ENCODE data around the gene NPW. TPM values are rescaled to one million over a fixed set of nuclear protein-coding genes. Genes with fewer than 3 reads are reported as not detected.

Gene NPW
- total and polyA plus RNA-seq, 9 of the 15 experiments (the other 6 are each of a cell fraction or from before 2014, with no cell fraction given), result 0.14 to 4.0 (median 2.6) TPM; not detected in 4

DNA sequence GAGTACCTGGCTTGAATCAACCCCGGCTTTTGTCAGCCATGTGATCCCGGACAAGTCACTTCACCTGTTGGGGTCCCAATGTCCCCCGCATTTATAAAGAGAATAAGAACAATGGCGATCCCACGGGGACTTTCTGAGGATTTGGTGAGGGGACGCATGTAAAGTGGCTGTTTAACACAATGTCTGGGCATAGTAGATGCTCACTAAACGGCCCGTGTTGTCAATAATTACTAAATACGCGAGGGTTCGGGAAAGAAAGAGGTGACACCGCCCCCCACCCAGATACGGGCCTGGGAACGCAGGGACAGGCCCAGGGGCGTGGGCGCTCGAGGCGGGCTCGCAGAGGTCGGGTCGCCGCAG lies 28.0 kb upstream of the NPW start (continued):
- TF ChIP-seq, protein P1, sequence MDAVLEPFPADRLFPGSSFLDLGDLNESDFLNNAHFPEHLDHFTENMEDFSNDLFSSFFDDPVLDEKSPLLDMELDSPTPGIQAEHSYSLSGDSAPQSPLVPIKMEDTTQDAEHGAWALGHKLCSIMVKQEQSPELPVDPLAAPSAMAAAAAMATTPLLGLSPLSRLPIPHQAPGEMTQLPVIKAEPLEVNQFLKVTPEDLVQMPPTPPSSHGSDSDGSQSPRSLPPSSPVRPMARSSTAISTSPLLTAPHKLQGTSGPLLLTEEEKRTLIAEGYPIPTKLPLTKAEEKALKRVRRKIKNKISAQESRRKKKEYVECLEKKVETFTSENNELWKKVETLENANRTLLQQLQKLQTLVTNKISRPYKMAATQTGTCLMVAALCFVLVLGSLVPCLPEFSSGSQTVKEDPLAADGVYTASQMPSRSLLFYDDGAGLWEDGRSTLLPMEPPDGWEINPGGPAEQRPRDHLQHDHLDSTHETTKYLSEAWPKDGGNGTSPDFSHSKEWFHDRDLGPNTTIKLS (IDR thresholded peaks at IDR 0.05; ENCODE audit: borderline replicate concordance, low read depth), result no peak
- TF ChIP-seq ZKSCAN1 (IDR thresholded peaks at IDR 0.05; ENCODE audit: low read depth, low read length) (no peak), SREBF2 (CRISPR knock-in tag; IDR thresholded peaks at IDR 0.05) (no peak), EGR1 (conservative IDR thresholded peaks at IDR 0.05) (no peak), ATF6 (CRISPR knock-in tag; IDR thresholded peaks at IDR 0.05) (no peak), PTRF (tag; IDR thresholded peaks at IDR 0.05) (no peak), MTA1 (IDR thresholded peaks at IDR 0.05; ENCODE audit: borderline replicate concordance) (no peak), DNMT1 (IDR thresholded peaks at IDR 0.05) (no peak), FOXA3 (CRISPR knock-in tag; conservative IDR thresholded peaks at IDR 0.05 in 1 of 2, IDR thresholded peaks at IDR 0.05 in 1 of 2) (no peak), SMARCA4 (IDR thresholded peaks at IDR 0.05) (no peak), SMAD2 (IDR thresholded peaks at IDR 0.05; ENCODE audit: low read depth, low read length) (no peak), ZNF24 (IDR thresholded peaks at IDR 0.05) (no peak), ATF7 (IDR thresholded peaks at IDR 0.05) (no peak), ZFP91 (CRISPR knock-in tag; IDR thresholded peaks at IDR 0.05) (no peak), RCOR1 (IDR thresholded peaks at IDR 0.05; ENCODE audit: borderline replicate concordance in 1 of 2, low read depth in 2 of 2, low read length in 2 of 2) (0 out of 4 replicates have a peak, but pooled peaks of 1 of the 2 experiments have one; percentile 3), POLR3A (IDR thresholded peaks at IDR 0.05; ENCODE audit: borderline replicate concordance, extremely low read depth, insufficient read depth, insufficient read length) (no peak), U2AF1 (optimal IDR thresholded peaks at IDR 0.05; ENCODE audit: low read depth, low read length) (no peak), POLR2AphosphoS2 (IDR thresholded peaks at IDR 0.05; ENCODE audit: low read length) (no peak), ZNF134 (CRISPR knock-in tag; conservative IDR thresholded peaks at IDR 0.05) (no peak)
- TF ChIP-seq, protein P2, sequence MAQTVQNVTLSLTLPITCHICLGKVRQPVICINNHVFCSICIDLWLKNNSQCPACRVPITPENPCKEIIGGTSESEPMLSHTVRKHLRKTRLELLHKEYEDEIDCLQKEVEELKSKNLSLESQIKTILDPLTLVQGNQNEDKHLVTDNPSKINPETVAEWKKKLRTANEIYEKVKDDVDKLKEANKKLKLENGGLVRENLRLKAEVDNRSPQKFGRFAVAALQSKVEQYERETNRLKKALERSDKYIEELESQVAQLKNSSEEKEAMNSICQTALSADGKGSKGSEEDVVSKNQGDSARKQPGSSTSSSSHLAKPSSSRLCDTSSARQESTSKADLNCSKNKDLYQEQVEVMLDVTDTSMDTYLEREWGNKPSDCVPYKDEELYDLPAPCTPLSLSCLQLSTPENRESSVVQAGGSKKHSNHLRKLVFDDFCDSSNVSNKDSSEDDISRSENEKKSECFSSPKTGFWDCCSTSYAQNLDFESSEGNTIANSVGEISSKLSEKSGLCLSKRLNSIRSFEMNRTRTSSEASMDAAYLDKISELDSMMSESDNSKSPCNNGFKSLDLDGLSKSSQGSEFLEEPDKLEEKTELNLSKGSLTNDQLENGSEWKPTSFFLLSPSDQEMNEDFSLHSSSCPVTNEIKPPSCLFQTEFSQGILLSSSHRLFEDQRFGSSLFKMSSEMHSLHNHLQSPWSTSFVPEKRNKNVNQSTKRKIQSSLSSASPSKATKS (CRISPR knock-in tag; IDR thresholded peaks at IDR 0.05), result no peak
- TF ChIP-seq, protein P3, sequence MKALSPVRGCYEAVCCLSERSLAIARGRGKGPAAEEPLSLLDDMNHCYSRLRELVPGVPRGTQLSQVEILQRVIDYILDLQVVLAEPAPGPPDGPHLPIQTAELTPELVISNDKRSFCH (CRISPR knock-in tag; IDR thresholded peaks at IDR 0.05), result no peak
- TF ChIP-seq, protein P3 (tag; IDR thresholded peaks at IDR 0.05), result peak; percentile 86
- TF ChIP-seq, protein P4, sequence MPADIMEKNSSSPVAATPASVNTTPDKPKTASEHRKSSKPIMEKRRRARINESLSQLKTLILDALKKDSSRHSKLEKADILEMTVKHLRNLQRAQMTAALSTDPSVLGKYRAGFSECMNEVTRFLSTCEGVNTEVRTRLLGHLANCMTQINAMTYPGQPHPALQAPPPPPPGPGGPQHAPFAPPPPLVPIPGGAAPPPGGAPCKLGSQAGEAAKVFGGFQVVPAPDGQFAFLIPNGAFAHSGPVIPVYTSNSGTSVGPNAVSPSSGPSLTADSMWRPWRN (IDR thresholded peaks at IDR 0.05; ENCODE audit: low read depth), result no peak

Measured in K562 (cell line).